Calu3 (cell line): Measurements from ENCODE around the gene MICAL3. TPM values are rescaled to one million over a fixed set of nuclear protein-coding genes. Genes with fewer than 3 reads are reported as not detected.

ENCODE experiments used
- BruUV-seq: library from RNA; stranded (reverse); fragments of 400-500 nt; replicated peaks from 2 replicates; lab custom pipeline; 2021; lab: Mats Ljungman, UMichigan
- CTCF ChIA-PET: fragments of 300-600 bp; sonication (Branson Sonifier 250); formaldehyde crosslinking; loops from one replicate; lab custom pipeline; 2022; ENCODE audit warnings: antibody characterized with exemption; lab: Charles Lee
- DNase-seq: peaks from one replicate; pipeline ENCODE4 v3.0.0; 2022
- H3K27ac Mint-ChIP-seq: one replicate; pipeline ENCODE4 v1.8.0; 2022; ENCODE audit warnings: mixed read lengths; ENCODE audit not compliant: unreplicated experiment
- H3K27me3 Mint-ChIP-seq: one replicate; pipeline ENCODE4 v1.8.0; 2022; ENCODE audit warnings: mixed read lengths; ENCODE audit not compliant: unreplicated experiment
- H3K36me3 Mint-ChIP-seq: one replicate; pipeline ENCODE4 v1.8.0; 2022; ENCODE audit warnings: mild to moderate bottlenecking, moderate library complexity, mixed read lengths; ENCODE audit not compliant: insufficient read depth, unreplicated experiment
- H3K4me1 Mint-ChIP-seq: one replicate; pipeline ENCODE4 v1.8.0; 2022; ENCODE audit warnings: mild to moderate bottlenecking, low read depth, mixed read lengths; ENCODE audit not compliant: unreplicated experiment
- H3K4me3 Mint-ChIP-seq: one replicate; pipeline ENCODE4 v1.8.0; 2022; ENCODE audit warnings: mild to moderate bottlenecking, low read depth, moderate library complexity, mixed read lengths; ENCODE audit not compliant: unreplicated experiment
- H3K9me3 Mint-ChIP-seq: one replicate; pipeline ENCODE4 v1.8.0; 2022; ENCODE audit warnings: low read depth, mixed read lengths; ENCODE audit not compliant: unreplicated experiment
- intact Hi-C: fragments of 100-400 bp; cut with micrococcal nuclease; formaldehyde crosslinking; loops from one replicate; pipeline ENCODE4 v1.10.0; 2022; ENCODE audit not compliant: unreplicated experiment
- total RNA-seq: library from RNA; stranded (reverse); gene quantifications from 2 replicates; pipeline ENCODE4 v1.2.3, GENCODE V29; 2022
- TF ChIP-seq, protein P1 (sequence below): fragments of 200-600 bp; IDR thresholded peaks from one replicate; pipeline ENCODE4 v1.8.0; 2022; ENCODE audit warnings: antibody characterized with exemption; ENCODE audit not compliant: unreplicated experiment

The MICAL3 gene
- total RNA-seq, 1 experiment from 2014 or later: 60.6 TPM

DNA sequence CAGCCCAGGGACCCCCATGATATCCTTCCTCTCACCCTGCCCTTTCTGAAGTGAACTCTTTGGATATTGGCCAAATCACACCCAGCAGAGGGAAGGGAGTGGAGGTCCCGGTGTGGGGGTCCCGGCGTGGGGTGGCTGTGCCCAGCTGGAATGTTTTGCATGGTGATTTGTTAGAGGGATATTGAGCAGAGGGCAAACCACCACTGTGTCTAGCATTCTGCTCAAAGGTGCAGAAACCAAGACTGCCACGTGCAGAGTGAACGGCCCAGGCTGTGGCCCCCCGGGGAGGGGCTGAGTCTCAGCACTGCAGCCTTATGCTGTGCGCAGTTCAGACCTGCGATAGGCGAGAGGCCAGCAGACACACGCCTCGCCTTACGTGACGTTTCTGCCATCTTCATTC lies 242.2 kb downstream of the MICAL3 start:
- Mint-ChIP-seq H3K36me3 (no peaks in the 10 kb centered on the region), H3K4me3 (no peak overlapping the region), H3K27me3 (no peaks in the 10 kb centered on the region), H3K9me3 (no peaks in the 10 kb centered on the region), H3K27ac (no peak overlapping the region), H3K4me1 (peaks cover 25% of the 10 kb centered on the region)
- TF ChIP-seq, protein P1, sequence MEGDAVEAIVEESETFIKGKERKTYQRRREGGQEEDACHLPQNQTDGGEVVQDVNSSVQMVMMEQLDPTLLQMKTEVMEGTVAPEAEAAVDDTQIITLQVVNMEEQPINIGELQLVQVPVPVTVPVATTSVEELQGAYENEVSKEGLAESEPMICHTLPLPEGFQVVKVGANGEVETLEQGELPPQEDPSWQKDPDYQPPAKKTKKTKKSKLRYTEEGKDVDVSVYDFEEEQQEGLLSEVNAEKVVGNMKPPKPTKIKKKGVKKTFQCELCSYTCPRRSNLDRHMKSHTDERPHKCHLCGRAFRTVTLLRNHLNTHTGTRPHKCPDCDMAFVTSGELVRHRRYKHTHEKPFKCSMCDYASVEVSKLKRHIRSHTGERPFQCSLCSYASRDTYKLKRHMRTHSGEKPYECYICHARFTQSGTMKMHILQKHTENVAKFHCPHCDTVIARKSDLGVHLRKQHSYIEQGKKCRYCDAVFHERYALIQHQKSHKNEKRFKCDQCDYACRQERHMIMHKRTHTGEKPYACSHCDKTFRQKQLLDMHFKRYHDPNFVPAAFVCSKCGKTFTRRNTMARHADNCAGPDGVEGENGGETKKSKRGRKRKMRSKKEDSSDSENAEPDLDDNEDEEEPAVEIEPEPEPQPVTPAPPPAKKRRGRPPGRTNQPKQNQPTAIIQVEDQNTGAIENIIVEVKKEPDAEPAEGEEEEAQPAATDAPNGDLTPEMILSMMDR: no peak
- DNase-seq: no peak
- intact Hi-C loops: no loop called here
- CTCF ChIA-PET: interaction anchor here (1.0 to 1.8 kb wide), 2 partner anchors 9 to 40 kb away, joined by 5 to 10 read pairs; no protein-coding TSS in a partner anchor
- BruUV-seq: no TSS peak

DNA sequence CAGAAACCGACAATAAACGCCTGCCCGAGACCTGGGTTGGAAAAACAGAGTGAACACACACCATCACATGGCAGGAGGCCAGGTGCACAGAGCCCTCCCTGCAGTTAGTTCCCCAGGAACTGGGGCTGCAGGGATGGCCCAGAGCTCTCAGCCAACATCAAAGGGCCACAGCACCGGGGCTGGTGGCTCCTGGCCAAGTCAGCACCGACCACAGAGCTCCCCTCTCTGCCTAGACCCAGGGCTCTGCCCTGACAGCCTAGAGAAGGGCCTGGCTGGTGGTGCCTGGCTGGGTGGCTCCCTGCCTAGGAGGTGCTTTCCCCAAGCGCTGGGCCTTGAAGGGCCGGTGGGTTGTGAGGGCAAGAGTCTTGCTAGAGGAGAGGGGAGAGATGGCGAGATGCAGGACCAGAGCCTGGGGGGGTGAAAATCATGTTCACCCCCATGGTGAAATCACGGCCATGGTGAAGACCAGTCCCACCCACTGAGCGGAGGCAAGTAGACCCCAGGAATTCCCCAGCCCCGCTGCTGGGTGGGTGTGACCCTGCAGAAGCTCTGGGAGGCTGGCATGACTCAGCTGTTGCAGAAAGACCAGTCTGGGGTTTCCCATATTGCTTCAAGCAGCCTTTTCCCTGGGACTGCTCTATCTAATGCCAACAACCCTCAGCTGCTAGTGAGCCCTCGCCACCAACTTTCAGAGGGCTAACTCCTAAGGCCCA lies 242.9 kb downstream of the MICAL3 start:
- no TSS peak for BruUV-seq
- no peaks in the 10 kb centered on the region for H3K36me3 Mint-ChIP-seq
- CTCF ChIA-PET: interaction anchor here (0.5 to 1.8 kb wide), 5 partner anchors 8 to 257 kb away, joined by 3 to 10 read pairs (median 5); no protein-coding TSS in a partner anchor
- no peaks in the 10 kb centered on the region for H3K27me3 Mint-ChIP-seq
- no peak overlapping the region for H3K27ac Mint-ChIP-seq
- H3K4me1 Mint-ChIP-seq: peaks cover 25% of the 10 kb centered on the region
- no peaks in the 10 kb centered on the region for H3K9me3 Mint-ChIP-seq
- H3K4me3 Mint-ChIP-seq: no peak overlapping the region
- peak; percentile 56 for DNase-seq
- TF ChIP-seq, protein P1: no peak
- intact Hi-C loops: loop anchor here (2.0 kb wide), 1 partner anchor 39 kb away; no protein-coding TSS in a partner anchor

DNA sequence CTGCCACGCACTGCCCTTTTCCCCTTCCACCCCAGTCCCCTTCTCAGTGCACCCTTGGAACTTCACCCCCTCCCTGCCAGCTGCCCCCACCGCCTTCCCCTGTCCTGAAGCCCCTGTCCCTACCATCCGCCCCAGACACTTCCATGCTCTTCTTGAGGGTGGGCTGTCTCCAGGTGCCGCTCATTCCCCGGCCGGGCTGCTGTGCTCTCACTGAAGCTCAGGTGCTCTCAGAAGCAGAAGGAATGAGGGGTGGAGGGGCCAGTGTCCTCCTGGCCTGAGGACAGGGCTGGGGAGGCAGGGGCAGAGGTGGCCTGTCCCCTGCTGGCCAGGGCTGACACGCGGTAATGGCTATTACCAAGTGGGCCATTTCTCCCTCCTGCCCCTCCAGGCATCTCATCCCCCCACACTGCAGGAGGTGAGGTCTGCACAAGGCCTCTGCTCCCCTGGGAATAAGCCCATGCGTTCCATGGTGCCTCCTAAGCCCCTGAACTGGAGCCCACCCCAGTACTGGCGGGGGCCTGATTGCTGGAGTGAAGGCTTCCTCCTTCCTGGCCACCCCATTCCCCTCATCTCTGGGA lies 243.5 kb downstream of the MICAL3 start:
- Mint-ChIP-seq H3K27me3 (no peaks in the 10 kb centered on the region), H3K27ac (no peak overlapping the region), H3K4me3 (no peak overlapping the region), H3K9me3 (no peaks in the 10 kb centered on the region), H3K36me3 (peaks cover under 1% of the 10 kb centered on the region), H3K4me1 (peaks cover 25% of the 10 kb centered on the region)
- TF ChIP-seq, protein P1: no peak
- intact Hi-C loops: loop anchor here (2.0 kb wide), 1 partner anchor 38 kb away; no protein-coding TSS in a partner anchor
- DNase-seq: no peak
- CTCF ChIA-PET: interaction anchor here (0.5 to 1.8 kb wide), 3 partner anchors 39 to 257 kb away, joined by 3 to 10 read pairs (median 5); no protein-coding TSS in a partner anchor
- no TSS peak for BruUV-seq

DNA sequence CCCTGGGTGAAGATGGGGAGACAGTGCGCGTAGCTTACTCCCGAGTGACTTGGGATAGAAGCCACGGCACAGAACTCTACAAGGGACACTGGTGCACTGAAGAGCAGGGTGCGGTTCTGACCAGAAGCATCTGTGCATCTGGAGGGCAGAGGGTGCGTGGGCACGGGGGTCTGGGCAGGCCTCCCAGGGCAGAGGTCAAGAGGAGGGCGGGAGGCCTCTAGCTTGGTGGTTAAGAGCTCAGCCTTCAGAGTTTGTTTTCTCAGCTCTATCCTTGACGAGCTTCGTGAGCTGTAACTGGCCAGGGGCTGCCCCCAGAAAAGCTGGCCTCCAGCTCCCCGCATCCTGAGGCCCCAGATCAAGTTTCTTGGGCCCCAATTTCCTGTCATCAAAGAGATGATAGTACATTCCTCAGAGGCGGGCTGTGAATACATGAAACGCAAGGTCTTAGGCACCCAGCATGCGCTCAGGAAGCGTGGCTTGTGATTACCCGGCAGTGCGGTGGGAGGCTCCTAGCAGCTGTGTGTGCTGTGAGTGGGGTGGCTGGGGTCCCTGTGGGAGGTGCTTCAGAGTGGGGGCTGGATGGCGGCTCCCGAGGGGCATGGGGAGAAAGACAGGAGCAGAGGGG lies 244.1 kb downstream of the MICAL3 start:
- intact Hi-C loops: loop anchor here (2.0 kb wide), 1 partner anchor 37 kb away; no protein-coding TSS in a partner anchor
- BruUV-seq: no TSS peak
- Mint-ChIP-seq H3K4me3 (no peak overlapping the region), H3K27ac (no peak overlapping the region), H3K9me3 (no peaks in the 10 kb centered on the region), H3K4me1 (peaks cover 25% of the 10 kb centered on the region), H3K27me3 (no peaks in the 10 kb centered on the region), H3K36me3 (peaks cover 6% of the 10 kb centered on the region)
- TF ChIP-seq, protein P1: no peak
- DNase-seq: no peak
- CTCF ChIA-PET: interaction anchor here (0.5 to 1.5 kb wide), 2 partner anchors 119 to 222 kb away, joined by 3 to 5 read pairs; no protein-coding TSS in a partner anchor
